B cell (primary cell): Measurements from ENCODE around the gene ANKRD11. TPM values are rescaled to one million over a fixed set of nuclear protein-coding genes. Genes with fewer than 3 reads are reported as not detected.

ENCODE experiments used
- ATAC-seq: fragments of 200-7000 bp; cut with Tn5 transposase; one replicate; pipeline ENCODE4 v1.10.0; 2021; ENCODE audit warnings: low read depth, mild to moderate bottlenecking, moderate number of reproducible peaks, moderate library complexity
- CTCF ChIA-PET: fragments of 350-600 bp; sonication (Branson Sonifier 250); formaldehyde crosslinking; loops from one replicate; lab custom pipeline; 2021; ENCODE audit warnings: antibody characterized with exemption, inconsistent platforms; lab: Charles Lee
- POLR2A ChIA-PET: fragments of 350-600 bp; sonication (Branson Sonifier 250); formaldehyde crosslinking; loops from one replicate; lab custom pipeline; 2021; ENCODE audit warnings: antibody characterized with exemption; lab: Charles Lee
- DNase-seq: peaks from one replicate; pipeline ENCODE4 v3.0.0; 2013
- H2AFZ ChIP-seq: 2 replicates; pipeline ENCODE4 v1.6.1; 2012; ENCODE audit warnings: mild to moderate bottlenecking, low read depth, low read length; ENCODE audit not compliant: insufficient read depth, poor library complexity, severe bottlenecking
- H3K27ac ChIP-seq, 2 donors: 1 replicate in 1 of 2; 2 replicates in 1 of 2; pipeline ENCODE4 v1.5.1; 2012 to 2013; ENCODE audit warnings: low read length in 2 of 2, mild to moderate bottlenecking in 2 of 2, moderate library complexity in 1 of 2
- H3K27me3 ChIP-seq, 4 experiments: fragments of 200-600 bp in 1 of 4; sonication (generic) in 1 of 4; replicated peaks in 1 of 4; 1 replicate in 2 of 4; 2 replicates in 2 of 4; pipeline versions ENCODE4 v1.6.1 to v1.7.0; 2013 to 2016; ENCODE audit warnings: low read length in 3 of 4, mild to moderate bottlenecking in 2 of 4, mixed read lengths in 1 of 4, moderate library complexity in 1 of 4; ENCODE audit not compliant: insufficient read depth in 4 of 4, control insufficient read depth in 3 of 4; ENCODE audit errors: control extremely low read depth in 1 of 4
- H3K36me3 ChIP-seq, 2 experiments: replicated peaks in 1 of 2; 1 replicate in 1 of 2; 2 replicates in 1 of 2; pipeline versions ENCODE4 v1.6.1 to v1.7.1; 2013; ENCODE audit warnings: low read length in 1 of 2; ENCODE audit not compliant: insufficient read depth in 2 of 2, control insufficient read depth in 1 of 2; ENCODE audit errors: control extremely low read depth in 1 of 2, extremely low read depth in 1 of 2
- H3K4me1 ChIP-seq, 2 donors: fragments of 200-600 bp in 1 of 2; sonication (generic) in 1 of 2; 1 replicate in 1 of 2; 2 replicates in 1 of 2; pipeline versions ENCODE4 v1.5.1 to v1.6.1; 2013 to 2017; ENCODE audit warnings: low read length in 2 of 2; ENCODE audit not compliant: control insufficient read depth in 2 of 2, insufficient read depth in 2 of 2
- H3K4me2 ChIP-seq: replicated peaks from 2 replicates; pipeline ENCODE3; 2012; ENCODE audit warnings: mild to moderate bottlenecking, low read depth, low read length; ENCODE audit not compliant: poor library complexity, severe bottlenecking
- H3K4me3 ChIP-seq, 5 experiments: fragments of 200-600 bp in 1 of 5; sonication (generic) in 1 of 5; 1 replicate in 3 of 5; 2 replicates in 2 of 5; pipeline versions ENCODE4 v1.5.1 to v1.7.0; 2011 to 2016; ENCODE audit warnings: low read length in 4 of 5, mild to moderate bottlenecking in 4 of 5, low read depth in 2 of 5, control low read depth in 1 of 5, moderate library complexity in 1 of 5; ENCODE audit not compliant: insufficient read depth in 1 of 5; ENCODE audit errors: control extremely low read depth in 1 of 5, extremely low read depth in 1 of 5
- H3K79me2 ChIP-seq: fragments of 200-600 bp; sonication (generic); one replicate; pipeline ENCODE4 v1.6.0; 2016; ENCODE audit warnings: low read length; ENCODE audit not compliant: control insufficient read depth, insufficient read depth
- H3K9ac ChIP-seq: fragments of 200-600 bp; sonication (generic); 2 replicates; pipeline ENCODE4 v1.6.1; 2017; ENCODE audit warnings: mild to moderate bottlenecking, low read length, moderate library complexity
- H3K9me3 ChIP-seq, 3 donors: one replicate each; pipeline versions ENCODE4 v1.6.1 to v1.7.1; 2013; ENCODE audit warnings: low read length in 2 of 3; ENCODE audit not compliant: control insufficient read depth in 2 of 3, insufficient read depth in 1 of 3; ENCODE audit errors: control extremely low read depth in 1 of 3
- H4K20me1 ChIP-seq: 2 replicates; pipeline ENCODE4 v1.6.0; 2012; ENCODE audit warnings: mild to moderate bottlenecking, low read length; ENCODE audit not compliant: insufficient read depth, control insufficient read depth, poor library complexity, severe bottlenecking
- H3K27ac Mint-ChIP-seq: one replicate; pipeline ENCODE4 v1.8.0; 2021; ENCODE audit warnings: mixed read lengths
- H3K27me3 Mint-ChIP-seq: one replicate; pipeline ENCODE4 v1.8.0; 2021; ENCODE audit warnings: mixed read lengths
- H3K4me1 Mint-ChIP-seq: one replicate; pipeline ENCODE4 v1.8.0; 2021; ENCODE audit warnings: mixed read lengths
- H3K4me3 Mint-ChIP-seq: one replicate; pipeline ENCODE4 v1.8.0; 2021; ENCODE audit warnings: mixed read lengths
- H3K9me3 Mint-ChIP-seq: one replicate; pipeline ENCODE4 v1.8.0; 2022; ENCODE audit warnings: mixed read lengths; ENCODE audit not compliant: insufficient read depth
- EZH2 ChIP-seq: IDR thresholded peaks from 2 replicates; pipeline ENCODE4 v1.6.1; 2012; ENCODE audit warnings: borderline replicate concordance, low read depth, mild to moderate bottlenecking, moderate library complexity, low read length; ENCODE audit not compliant: insufficient read depth, poor library complexity, severe bottlenecking
- WGBS: methylation state at CpG from one replicate; pipeline ENCODE4 v1.1.5; 2013; ENCODE audit warnings: missing lambda C conversion rate; ENCODE audit not compliant: insufficient coverage; 5-methylcytosine and 5-hydroxymethylcytosine counted together
- intact Hi-C: fragments of 100-400 bp; cut with micrococcal nuclease; formaldehyde crosslinking; loops from one replicate; pipeline ENCODE4 v1.10.0; 2022
- polyA plus RNA-seq: library from polyadenylated mRNA; depleted of rRNA; stranded (reverse); fragments of >200 nt; gene quantifications from 2 replicates; pipeline ENCODE4 v1.2.3, GENCODE V29; 2012
- total RNA-seq, 2 donors: library from RNA; stranded (reverse); fragments of 120-200 nt in 1 of 2; gene quantifications; 1 replicate in 1 of 2; 2 replicates in 1 of 2; pipeline versions ENCODE4 v1.2.3 to v1.2.4, GENCODE V29; 2013 to 2022
- TF ChIP-seq, protein P1 (sequence below): fragments of 200-600 bp; IDR thresholded peaks from one replicate; pipeline ENCODE4 v1.8.0; 2022; ENCODE audit warnings: antibody characterized with exemption, mild to moderate bottlenecking

ANKRD11 gene
- total and polyA plus RNA-seq, 2 donors (not counting 1 experiment from before 2014, with no cell fraction given) = 67.9 to 314 TPM

GRCh38 chr16:89344458-89344834, 145.9 kb downstream of the ANKRD11 start:
- Histone ChIP-seq H3K79me2 (peaks cover 100% of the 10 kb centered on the region), H3K27me3 (no peaks in the 10 kb centered on the region), H4K20me1 (peaks cover 99% of the 10 kb centered on the region), H3K4me3 (no peak overlapping the region), H3K27ac (no peak overlapping the region), H2AFZ (no peak overlapping the region), H3K36me3 (peaks cover 0 to 7% of the 10 kb centered on the region in 2 experiments), H3K9me3 (peaks cover 0 to 7% (median 0%) of the 10 kb centered on the region in 3 donors), H3K4me2 (no peak overlapping the region), H3K9ac (no peak overlapping the region), H3K4me1 (peaks cover 0 to 2% of the 10 kb centered on the region in 2 donors)
- ATAC-seq (no peak), DNase-seq (no peak)
- no peak for TF ChIP-seq EZH2
- TF ChIP-seq, protein P1, sequence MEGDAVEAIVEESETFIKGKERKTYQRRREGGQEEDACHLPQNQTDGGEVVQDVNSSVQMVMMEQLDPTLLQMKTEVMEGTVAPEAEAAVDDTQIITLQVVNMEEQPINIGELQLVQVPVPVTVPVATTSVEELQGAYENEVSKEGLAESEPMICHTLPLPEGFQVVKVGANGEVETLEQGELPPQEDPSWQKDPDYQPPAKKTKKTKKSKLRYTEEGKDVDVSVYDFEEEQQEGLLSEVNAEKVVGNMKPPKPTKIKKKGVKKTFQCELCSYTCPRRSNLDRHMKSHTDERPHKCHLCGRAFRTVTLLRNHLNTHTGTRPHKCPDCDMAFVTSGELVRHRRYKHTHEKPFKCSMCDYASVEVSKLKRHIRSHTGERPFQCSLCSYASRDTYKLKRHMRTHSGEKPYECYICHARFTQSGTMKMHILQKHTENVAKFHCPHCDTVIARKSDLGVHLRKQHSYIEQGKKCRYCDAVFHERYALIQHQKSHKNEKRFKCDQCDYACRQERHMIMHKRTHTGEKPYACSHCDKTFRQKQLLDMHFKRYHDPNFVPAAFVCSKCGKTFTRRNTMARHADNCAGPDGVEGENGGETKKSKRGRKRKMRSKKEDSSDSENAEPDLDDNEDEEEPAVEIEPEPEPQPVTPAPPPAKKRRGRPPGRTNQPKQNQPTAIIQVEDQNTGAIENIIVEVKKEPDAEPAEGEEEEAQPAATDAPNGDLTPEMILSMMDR = no peak
- intact Hi-C loops = no loop called here
- H3K27me3 Mint-ChIP-seq = no peaks in the 10 kb centered on the region
- H3K9me3 Mint-ChIP-seq = no peaks in the 10 kb centered on the region
- H3K4me3 Mint-ChIP-seq = no peak overlapping the region
- POLR2A ChIA-PET = no interaction called here
- H3K4me1 Mint-ChIP-seq = peaks cover 62% of the 10 kb centered on the region
- H3K27ac Mint-ChIP-seq = no peak overlapping the region
- CTCF ChIA-PET = interaction anchor here (1.2 kb wide), 1 partner anchor 212 kb away, joined by 3 read pairs; no protein-coding TSS in a partner anchor
- WGBS = 89% methylated on average over 13 of the region's 15 CpGs

- Mint-ChIP-seq H3K27me3 (no peaks in the 10 kb centered on the region), H3K4me1 (peaks cover 67% of the 10 kb centered on the region), H3K9me3 (no peaks in the 10 kb centered on the region), H3K27ac (no peak overlapping the region), H3K4me3 (no peak overlapping the region)
- POLR2A ChIA-PET = interaction anchor here (0.5 kb wide), 1 partner anchor 597 kb away, joined by 8 read pairs; no protein-coding TSS in a partner anchor
- H4K20me1 ChIP-seq = peaks cover 100% of the 10 kb centered on the region
- H2AFZ ChIP-seq = no peak overlapping the region
- no peaks in the 10 kb centered on the region for H3K27me3 ChIP-seq
- CTCF ChIA-PET = interaction anchor here (0.6 to 1.2 kb wide), 2 partner anchors 170 to 213 kb away, joined by 3 to 4 read pairs; no protein-coding TSS in a partner anchor
- no peak overlapping the region for H3K27ac ChIP-seq
- TF ChIP-seq EZH2 = no peak
- TF ChIP-seq, protein P1 = no peak
- no peak overlapping the region for H3K9ac ChIP-seq
- H3K4me3 ChIP-seq = no peak overlapping the region
- 96% methylated on average over 32 of the region's 36 CpGs for WGBS
- peaks cover 0 to 7% (median 0%) of the 10 kb centered on the region in 3 donors for H3K9me3 ChIP-seq
- H3K36me3 ChIP-seq = peaks cover 0 to 7% of the 10 kb centered on the region in 2 experiments
- peaks cover 3 to 8% of the 10 kb centered on the region in 2 donors for H3K4me1 ChIP-seq
- ATAC-seq (no peak), DNase-seq (no peak)
- intact Hi-C loops = no loop called here
- peaks cover 100% of the 10 kb centered on the region for H3K79me2 ChIP-seq
- no peak overlapping the region for H3K4me2 ChIP-seq
Measured at GRCh38 chr16:89343501-89344457, 146.6 kb downstream of the ANKRD11 start.
